HG03558 (cell line): ENCODE data around the gene INAFM1.
"Not testable (repeated sequence)": the region's sequence is repeated elsewhere in the genome, so short reads cannot be mapped to it uniquely, and the experiment has no call there.

Experiments
- ATAC-seq: cut with Tn5 transposase; IDR thresholded peaks from one replicate; pipeline ENCODE4 v1.9.1; 2021; ENCODE audit warnings: moderate number of reproducible peaks; ENCODE audit not compliant: unreplicated experiment; ENCODE audit errors: extremely low read depth

The INAFM1 gene

DNA sequence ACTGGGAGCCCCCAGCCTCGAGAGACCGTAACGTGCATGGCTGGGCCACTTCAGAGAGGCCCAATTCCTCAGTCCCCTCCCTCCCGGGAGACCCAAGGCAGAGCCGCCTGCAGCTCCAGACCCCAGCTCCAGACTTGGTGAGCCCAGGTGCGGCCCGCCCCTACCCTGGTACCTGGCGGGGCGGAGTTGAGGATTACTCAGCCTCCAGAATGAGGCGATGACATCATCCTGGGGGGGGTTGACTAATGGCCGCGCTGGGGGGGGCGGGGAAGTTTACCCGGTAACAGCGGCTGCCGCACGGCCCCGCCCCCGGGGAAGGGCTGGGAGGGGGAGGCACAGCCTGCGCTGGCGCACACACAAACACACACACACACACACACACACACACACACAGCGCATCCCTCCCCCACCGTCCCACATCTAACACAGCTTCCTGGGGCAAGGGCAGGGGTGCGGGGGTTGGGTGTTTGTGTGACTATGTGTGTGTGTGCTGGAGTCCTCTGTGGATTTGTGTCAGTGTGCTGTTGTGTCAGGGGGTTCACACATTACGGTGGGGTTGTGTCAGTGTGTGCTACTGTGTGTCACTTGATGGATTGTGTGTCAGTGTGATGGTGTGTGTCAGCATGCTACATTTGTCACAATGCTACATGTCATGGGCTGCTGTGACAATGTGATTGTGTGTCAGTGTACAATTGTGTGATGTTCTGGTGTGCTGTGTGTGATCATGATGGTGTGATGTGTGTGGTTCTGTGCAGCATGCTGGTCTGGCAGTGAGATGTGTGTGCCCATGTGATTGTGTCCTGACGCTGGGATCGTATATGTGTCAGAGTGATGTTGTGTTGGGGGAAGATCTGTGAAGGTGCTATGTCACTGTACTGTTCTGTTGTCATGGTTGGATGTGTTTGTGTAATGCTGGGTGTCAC, 33.4 kb upstream of the INAFM1 start:
- no peak for ATAC-seq

GRCh38 chr19:47241919-47242577, 32.6 kb upstream of the INAFM1 start:
- no peak for ATAC-seq

DNA sequence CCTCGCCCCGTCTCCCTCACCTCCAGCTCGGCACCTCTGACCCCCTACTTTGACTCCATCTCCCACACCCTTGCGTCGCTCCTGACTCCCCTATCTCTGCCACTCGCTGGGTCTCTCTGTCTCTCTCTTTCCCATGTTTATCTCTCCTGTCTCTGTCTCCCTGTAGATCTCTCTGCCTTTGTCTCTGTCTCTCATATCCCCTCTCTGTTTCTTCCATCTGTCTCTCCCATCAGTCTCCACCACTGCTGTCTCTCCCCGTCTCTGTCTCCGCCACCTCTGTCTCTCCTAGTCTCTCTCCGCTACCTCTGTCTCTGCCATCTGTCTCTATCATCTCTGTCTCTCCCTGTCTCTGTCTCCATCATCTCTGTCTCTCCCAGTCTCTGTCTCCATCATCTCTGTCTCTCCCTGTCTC, 31.3 kb upstream of the INAFM1 start:
- ATAC-seq, result no peak

- peak; percentile 58 for ATAC-seq
These were observed 30.7 kb upstream of the INAFM1 start for GRCh38 chr19:47243776-47244547.

DNA sequence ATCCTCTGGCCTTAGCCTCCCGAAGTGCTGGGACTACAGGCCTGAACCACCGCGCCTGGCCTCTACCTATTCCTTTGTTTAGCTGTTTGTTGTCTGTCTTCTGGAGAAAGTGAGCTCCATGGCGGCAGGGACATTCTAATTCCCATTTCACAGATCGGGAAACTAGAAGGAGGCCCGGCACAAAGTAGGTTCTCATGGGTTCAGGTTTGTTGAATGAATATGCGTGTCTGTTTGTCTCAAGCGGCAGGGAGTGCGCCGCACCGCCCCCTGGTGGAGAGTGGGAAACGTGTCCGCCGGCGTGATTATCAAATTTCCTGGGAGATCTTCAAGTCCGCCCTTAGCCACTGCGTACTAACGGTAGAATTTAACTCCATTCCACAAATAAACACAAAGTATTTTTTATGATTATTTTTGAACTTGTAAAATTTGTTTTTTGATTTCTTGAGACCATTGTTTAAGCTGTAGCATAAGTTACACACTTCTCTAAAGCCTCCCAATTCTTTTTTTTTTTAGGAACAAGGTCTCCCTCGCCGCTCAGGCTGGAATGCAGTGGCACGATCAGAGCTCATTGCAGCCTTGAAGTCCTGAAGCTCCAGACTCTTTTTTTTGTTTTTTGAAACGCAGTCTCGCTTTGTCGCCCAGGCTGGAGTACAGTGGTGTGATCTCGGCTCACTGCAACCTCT, 27.2 kb upstream of the INAFM1 start:
- no peak for ATAC-seq

DNA sequence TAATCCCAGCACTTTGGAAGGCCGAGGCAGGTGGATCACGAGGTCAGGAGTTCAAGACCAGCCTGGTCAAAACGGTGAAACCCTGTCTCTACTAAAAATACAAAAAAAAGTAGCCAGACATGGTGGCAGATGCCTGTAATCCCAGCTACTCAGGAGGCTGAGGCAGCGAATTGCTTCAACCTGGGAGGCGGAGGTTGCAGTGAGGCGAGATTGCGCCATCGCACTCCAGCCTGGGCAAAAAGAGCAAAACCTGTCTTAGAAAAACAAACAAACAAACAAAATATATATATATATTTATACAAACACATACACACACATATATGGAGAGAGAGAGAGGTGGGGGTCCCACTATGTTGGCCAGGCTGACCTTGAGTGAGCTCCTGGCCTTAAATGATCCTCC, 21.7 kb upstream of the INAFM1 start:
- ATAC-seq, result not testable (repeated sequence)

GRCh38 chr19:47253467-47253881, 21.2 kb upstream of the INAFM1 start:
- no peak for ATAC-seq

GRCh38 chr19:47253970-47254369, 20.7 kb upstream of the INAFM1 start:
- no peak for ATAC-seq

DNA sequence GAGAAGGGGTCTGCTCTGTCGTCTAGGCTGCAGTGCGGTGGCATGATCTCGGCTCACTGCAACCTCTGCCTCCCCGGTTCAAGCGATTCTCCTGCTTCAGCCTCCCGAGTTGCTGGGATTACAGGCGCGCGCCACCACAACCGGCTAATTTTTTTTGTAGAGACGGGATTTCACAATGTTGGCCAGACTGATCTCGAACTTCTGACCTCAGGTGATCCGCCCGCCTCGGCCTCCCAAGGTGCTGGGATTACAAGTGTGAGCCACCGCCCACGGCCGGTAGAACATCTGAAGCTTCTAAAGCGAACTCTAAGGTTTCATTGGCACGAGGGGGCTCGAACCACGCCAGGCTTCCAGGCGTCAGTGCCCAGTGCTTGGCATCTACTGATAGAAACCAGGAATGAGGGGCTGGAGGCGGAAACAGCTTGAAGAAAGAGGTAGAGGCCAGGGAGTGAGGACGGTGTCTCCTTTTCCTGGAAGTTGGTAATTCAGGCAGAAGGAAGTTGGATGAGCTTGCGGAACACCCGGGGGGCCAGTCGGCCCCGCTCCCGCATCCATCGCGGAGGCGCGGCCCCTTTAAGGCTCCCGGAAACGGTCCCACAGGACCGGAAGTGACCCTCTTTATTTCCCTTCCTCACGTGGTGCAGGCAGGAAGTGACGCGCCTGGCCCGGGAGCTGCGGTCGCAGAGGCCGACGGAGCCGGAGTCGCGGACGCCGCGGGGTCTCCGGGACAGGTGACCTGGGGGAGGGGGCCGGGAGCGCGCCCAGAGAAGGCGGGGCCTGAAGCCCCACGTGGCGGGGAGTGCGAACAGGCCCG, 18.6 kb upstream of the INAFM1 start, which contains the start of gene CCDC9:
Gene CCDC9, plus strand, starts transcription at position 647 of the 814 bp plus-strand sequence. CDS start 1,876 bp downstream, outside the sequence.
- peak; percentile 42 for ATAC-seq

DNA sequence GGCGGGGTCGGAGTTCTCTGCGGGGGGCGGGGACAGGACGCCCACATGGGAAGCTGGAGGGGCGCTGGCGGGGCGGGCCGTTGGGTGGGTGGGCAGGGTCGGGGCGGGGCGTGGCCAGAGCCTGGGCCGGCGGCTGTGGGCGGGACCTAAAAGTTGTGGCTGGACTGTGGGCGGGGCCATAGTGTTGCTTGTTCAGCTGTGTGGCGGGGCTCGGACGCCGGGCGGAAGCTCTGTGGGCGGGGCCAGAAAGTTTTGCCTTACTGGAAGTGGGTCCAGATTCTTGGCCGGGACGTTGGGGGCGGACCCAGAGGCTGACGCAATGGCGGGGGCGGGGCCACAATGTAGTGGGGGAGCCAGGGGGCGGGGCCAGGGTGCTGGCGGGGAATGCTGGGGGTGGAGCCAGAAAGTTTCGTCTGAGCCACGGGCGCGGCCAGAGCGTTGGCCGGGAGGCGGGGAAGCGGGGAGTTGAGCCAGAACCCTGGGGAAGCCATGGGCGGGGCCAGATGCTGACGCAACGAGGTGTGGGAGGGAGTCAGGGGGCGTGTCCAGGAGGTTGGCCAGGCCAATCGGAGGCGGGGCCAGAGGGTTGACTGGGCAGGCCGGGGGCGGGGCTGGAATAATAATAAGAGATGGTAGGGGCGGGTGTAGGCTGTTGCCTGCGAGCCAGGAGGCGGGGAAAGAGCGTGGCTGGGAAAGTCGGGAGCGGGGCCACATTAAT, 17.8 kb upstream of the INAFM1 start:
- peak; percentile 42 for ATAC-seq

DNA sequence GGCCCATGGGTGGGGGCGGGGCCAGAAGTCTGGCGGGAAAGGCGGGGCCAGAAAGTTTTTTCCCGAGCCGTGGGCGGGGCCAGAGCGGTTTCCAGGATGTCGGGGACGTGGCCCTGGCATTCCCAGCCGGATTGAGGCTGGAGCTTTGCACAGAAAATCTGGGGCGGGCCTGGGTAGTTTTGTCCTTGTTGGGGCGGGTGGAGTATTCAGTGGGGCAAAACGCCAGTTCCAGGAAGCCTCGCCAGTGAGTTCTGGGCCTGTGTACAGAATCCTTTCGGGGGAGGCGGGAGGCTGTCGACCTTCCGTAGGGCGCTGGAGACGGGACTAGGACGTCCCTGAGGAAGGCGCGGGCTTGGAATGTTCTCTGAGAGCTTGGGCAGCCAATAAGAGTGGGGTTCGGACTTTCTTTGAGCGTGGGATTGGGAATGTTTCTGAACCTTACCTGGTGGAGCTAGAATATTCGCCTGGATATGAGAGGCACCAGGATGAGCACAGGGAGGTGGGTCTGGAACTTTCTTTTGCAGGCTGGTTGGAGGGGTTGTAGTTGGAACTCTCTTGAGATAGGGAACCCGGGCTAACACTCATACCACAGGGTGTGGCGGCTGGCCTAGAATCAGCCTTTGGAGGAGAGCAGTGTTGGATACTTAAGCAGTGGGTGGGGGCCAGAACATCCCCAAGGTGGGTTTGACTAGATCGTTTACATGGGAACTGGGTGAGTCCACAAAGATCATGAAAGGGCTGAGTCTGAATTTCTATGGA, 17.1 kb upstream of the INAFM1 start:
- ATAC-seq, result no peak

- ATAC-seq, result no peak
These were observed 16.3 kb upstream of the INAFM1 start for GRCh38 chr19:47258434-47258833.

- ATAC-seq, result no peak
These were observed 15.7 kb upstream of the INAFM1 start for GRCh38 chr19:47258895-47259555.

DNA sequence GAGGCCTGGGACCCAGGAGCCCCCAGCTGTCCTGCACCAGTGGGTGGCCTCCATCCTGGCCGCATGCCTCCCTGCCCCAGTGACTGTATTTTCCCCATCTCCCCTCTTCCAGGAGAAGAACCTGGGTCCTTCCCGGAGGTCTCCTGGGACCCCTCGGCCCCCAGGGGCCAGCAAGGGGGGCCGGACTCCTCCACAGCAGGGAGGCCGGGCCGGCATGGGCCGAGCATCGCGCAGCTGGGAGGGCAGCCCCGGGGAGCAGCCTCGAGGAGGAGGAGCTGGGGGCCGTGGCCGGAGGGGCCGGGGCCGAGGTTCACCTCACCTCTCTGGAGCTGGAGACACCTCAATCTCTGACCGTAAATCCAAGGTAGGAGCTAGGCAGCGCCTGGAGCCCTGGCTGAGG, 14.2 kb upstream of the INAFM1 start:
- no peak for ATAC-seq

DNA sequence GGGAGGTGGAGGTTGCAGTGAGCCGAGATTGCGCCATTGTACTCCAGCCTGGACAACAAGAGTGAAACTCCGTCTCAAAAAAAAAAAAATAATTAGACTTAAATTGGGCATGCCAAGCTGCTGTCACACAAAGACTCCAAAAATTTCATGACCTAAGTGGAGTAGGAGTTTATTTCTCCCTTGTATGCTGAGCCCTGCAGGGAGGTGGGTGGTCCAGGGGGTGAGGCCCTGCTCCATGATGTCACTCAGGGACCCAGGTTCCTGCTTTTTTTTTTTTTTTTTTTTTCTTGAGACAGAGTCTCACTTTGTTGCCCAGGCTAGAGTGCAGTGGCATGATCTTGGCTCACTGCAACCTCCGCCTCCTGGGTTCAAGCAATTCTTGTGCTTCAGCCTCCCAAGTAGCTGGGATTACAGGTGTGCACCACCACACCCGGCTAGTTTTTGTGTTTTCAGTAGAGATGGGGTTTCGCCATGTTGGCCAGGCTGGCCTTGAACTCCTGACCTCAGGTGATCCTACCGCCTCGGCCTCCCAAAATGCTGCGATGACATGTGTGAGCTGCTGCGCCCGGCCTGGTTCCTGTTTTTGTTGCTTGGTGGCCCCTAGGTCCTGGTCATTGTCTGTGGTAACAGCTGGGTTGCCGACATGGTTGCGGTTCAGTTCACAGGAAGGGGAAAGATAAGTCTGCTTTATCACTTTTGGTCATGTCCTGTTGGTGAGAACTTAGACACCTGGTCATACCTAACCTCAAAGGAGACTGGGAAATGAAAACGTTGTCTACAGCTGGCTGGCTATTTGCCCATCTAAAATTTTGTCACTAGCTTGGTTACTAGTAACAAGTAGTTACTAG, 12.5 kb upstream of the INAFM1 start:
- ATAC-seq, result not testable (repeated sequence)

DNA sequence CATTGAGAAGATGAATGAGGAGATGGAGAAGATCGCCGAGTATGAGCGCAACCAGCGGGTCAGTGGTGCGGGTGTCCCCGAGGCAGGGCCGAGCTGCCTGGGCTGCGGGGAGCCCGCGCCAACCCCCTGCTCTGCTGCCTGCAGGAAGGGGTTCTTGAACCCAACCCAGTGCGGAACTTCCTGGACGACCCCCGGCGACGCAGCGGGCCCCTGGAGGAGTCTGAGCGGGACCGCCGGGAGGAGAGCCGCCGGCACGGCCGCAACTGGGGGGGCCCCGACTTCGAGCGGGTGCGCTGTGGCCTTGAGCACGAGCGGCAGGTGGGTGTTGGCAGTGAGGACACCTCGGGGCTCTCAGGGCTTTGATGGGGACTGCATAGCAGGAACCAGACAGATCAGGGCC, 10.1 kb upstream of the INAFM1 start:
- no peak for ATAC-seq
